ENCODE data around the gene KDM4C. TPM values are rescaled to one million over a fixed set of nuclear protein-coding genes. Genes with fewer than 3 reads are reported as not detected.

KDM4C gene
- total and polyA plus RNA-seq, 2 of the 13 experiments (the other 11 are each of a cell fraction or from before 2014, with no cell fraction given), result 19.4 to 23.6 TPM

- 0 out of 2 replicates have a peak, but pooled peaks have one; percentile 72 for TF ChIP-seq ZSCAN29 (CRISPR knock-in tag; conservative IDR thresholded peaks at IDR 0.05)
- no peak for TF ChIP-seq ZNF30 (CRISPR knock-in tag; IDR thresholded peaks at IDR 0.05)
- TF ChIP-seq, protein P1, sequence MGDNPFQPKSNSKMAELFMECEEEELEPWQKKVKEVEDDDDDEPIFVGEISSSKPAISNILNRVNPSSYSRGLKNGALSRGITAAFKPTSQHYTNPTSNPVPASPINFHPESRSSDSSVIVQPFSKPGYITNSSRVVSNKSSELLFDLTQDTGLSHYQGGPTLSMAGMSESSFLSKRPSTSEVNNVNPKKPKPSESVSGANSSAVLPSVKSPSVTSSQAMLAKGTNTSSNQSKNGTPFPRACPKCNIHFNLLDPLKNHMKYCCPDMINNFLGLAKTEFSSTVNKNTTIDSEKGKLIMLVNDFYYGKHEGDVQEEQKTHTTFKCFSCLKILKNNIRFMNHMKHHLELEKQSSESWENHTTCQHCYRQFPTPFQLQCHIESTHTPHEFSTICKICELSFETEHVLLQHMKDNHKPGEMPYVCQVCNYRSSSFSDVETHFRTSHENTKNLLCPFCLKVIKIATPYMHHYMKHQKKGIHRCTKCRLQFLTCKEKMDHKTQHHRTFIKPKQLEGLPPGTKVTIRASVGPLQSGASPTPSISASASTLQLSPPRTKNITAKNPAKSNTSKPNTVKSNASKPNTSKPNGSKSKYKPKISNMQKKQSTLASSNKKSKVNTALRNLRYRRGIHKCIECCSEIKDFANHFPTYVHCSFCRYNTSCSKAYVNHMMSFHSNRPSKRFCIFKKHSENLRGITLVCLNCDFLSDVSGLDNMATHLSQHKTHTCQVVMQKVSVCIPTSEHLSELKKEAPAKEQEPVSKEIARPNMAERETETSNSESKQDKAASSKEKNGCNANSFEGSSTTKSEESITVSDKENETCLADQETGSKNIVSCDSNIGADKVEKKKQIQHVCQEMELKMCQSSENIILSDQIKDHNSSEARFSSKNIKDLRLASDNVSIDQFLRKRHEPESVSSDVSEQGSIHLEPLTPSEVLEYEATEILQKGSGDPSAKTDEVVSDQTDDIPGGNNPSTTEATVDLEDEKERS (CRISPR knock-in tag; IDR thresholded peaks at IDR 0.05), result no peak
- TF ChIP-seq POGZ (CRISPR knock-in tag; IDR thresholded peaks at IDR 0.05), result no peak
- TF ChIP-seq, protein P2, sequence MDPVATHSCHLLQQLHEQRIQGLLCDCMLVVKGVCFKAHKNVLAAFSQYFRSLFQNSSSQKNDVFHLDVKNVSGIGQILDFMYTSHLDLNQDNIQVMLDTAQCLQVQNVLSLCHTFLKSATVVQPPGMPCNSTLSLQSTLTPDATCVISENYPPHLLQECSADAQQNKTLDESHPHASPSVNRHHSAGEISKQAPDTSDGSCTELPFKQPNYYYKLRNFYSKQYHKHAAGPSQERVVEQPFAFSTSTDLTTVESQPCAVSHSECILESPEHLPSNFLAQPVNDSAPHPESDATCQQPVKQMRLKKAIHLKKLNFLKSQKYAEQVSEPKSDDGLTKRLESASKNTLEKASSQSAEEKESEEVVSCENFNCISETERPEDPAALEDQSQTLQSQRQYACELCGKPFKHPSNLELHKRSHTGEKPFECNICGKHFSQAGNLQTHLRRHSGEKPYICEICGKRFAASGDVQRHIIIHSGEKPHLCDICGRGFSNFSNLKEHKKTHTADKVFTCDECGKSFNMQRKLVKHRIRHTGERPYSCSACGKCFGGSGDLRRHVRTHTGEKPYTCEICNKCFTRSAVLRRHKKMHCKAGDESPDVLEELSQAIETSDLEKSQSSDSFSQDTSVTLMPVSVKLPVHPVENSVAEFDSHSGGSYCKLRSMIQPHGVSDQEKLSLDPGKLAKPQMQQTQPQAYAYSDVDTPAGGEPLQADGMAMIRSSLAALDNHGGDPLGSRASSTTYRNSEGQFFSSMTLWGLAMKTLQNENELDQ (CRISPR knock-in tag; IDR thresholded peaks at IDR 0.05; ENCODE audit: borderline replicate concordance), result no peak
- no peak; the same call in 1 of the 2 replicates for TF ChIP-seq SMAD3 (CRISPR knock-in tag; IDR thresholded peaks at IDR 0.05)
- TF ChIP-seq EEA1 (CRISPR knock-in tag; IDR thresholded peaks at IDR 0.05; ENCODE audit: borderline replicate concordance), result no peak
- TF ChIP-seq, protein P3, sequence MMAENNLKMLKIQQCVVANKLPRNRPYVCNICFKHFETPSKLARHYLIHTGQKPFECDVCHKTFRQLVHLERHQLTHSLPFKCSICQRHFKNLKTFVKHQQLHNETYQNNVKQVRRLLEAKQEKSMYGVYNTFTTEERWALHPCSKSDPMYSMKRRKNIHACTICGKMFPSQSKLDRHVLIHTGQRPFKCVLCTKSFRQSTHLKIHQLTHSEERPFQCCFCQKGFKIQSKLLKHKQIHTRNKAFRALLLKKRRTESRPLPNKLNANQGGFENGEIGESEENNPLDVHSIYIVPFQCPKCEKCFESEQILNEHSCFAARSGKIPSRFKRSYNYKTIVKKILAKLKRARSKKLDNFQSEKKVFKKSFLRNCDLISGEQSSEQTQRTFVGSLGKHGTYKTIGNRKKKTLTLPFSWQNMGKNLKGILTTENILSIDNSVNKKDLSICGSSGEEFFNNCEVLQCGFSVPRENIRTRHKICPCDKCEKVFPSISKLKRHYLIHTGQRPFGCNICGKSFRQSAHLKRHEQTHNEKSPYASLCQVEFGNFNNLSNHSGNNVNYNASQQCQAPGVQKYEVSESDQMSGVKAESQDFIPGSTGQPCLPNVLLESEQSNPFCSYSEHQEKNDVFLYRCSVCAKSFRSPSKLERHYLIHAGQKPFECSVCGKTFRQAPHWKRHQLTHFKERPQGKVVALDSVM (CRISPR knock-in tag; IDR thresholded peaks at IDR 0.05), result peak; percentile 48; the same call in 1 of the 2 replicates
- no peak for TF ChIP-seq ZNF704 (CRISPR knock-in tag; IDR thresholded peaks at IDR 0.05; ENCODE audit: borderline replicate concordance)
- no peak for TF ChIP-seq PAWR (CRISPR knock-in tag; IDR thresholded peaks at IDR 0.05; ENCODE audit: borderline replicate concordance)
- no peak for TF ChIP-seq ZFP36L1 (CRISPR knock-in tag; IDR thresholded peaks at IDR 0.05)
- no peak for TF ChIP-seq MTERF4 (CRISPR knock-in tag; IDR thresholded peaks at IDR 0.05)
- TF ChIP-seq MTA3 (CRISPR knock-in tag; IDR thresholded peaks at IDR 0.05), result no peak
- 0 out of 2 replicates have a peak, but pooled peaks have one; percentile 30 for TF ChIP-seq ZHX1 (CRISPR knock-in tag; IDR thresholded peaks at IDR 0.05; ENCODE audit: low read depth)
- no peak for TF ChIP-seq TBX2 (CRISPR knock-in tag; IDR thresholded peaks at IDR 0.05; ENCODE audit: borderline replicate concordance)
Observed at GRCh38 chr9:6845128-6845826, 87.5 kb downstream of the KDM4C start (continued).
